Loucy (cell line): ENCODE results near the gene ERAL1.

Source experiments
- H2AFZ ChIP-seq: fragments of 200-600 bp; sonication (generic); 2 replicates; pipeline ENCODE4 v1.6.0; 2016; ENCODE audit warnings: antibody characterized with exemption, mild to moderate bottlenecking, low read length, moderate library complexity
- H3F3A ChIP-seq: fragments of 200-600 bp; 2 replicates; pipeline ENCODE4 v1.6.0; 2016; ENCODE audit warnings: antibody characterized with exemption, low read depth, mild to moderate bottlenecking
- H3K27me3 ChIP-seq: fragments of 200-600 bp; sonication (generic); 2 replicates; pipeline ENCODE4 v1.6.1; 2014; ENCODE audit warnings: low read length, mild to moderate bottlenecking; ENCODE audit not compliant: insufficient read depth, poor library complexity, severe bottlenecking
- H3K36me3 ChIP-seq: fragments of 200-600 bp; sonication (generic); 2 replicates; pipeline ENCODE4 v1.6.1; 2016; ENCODE audit warnings: low read length; ENCODE audit not compliant: insufficient read depth
- H3K4me1 ChIP-seq: fragments of 200-600 bp; sonication (generic); 2 replicates; pipeline ENCODE4 v1.5.1; 2014; ENCODE audit warnings: low read length, mild to moderate bottlenecking; ENCODE audit not compliant: insufficient read depth, poor library complexity, severe bottlenecking
- H3K4me2 ChIP-seq: fragments of 200-600 bp; sonication (generic); 2 replicates; pipeline ENCODE4 v1.6.0; 2014; ENCODE audit warnings: antibody characterized with exemption, low read length, low read depth, mild to moderate bottlenecking; ENCODE audit not compliant: poor library complexity, severe bottlenecking
- H3K4me3 ChIP-seq: fragments of 200-600 bp; sonication (generic); 2 replicates; pipeline ENCODE4 v1.5.1; 2014; ENCODE audit warnings: low read length, mild to moderate bottlenecking, mixed read lengths; ENCODE audit not compliant: poor library complexity, severe bottlenecking
- H3K79me2 ChIP-seq: fragments of 200-600 bp; sonication (generic); 2 replicates; pipeline ENCODE4 v1.6.1; 2014; ENCODE audit warnings: low read length; ENCODE audit not compliant: insufficient read depth
- H3K9ac ChIP-seq: fragments of 200-600 bp; sonication (generic); 2 replicates; pipeline ENCODE4 v1.6.0; 2014; ENCODE audit warnings: mild to moderate bottlenecking, low read depth, low read length, moderate library complexity; ENCODE audit not compliant: poor library complexity, severe bottlenecking
- H3K9me2 ChIP-seq: fragments of 200-600 bp; sonication (generic); replicated peaks from 2 replicates; pipeline ENCODE4 v1.6.1; 2016; ENCODE audit warnings: low read depth, low read length, mixed read lengths
- H3K9me3 ChIP-seq: fragments of 200-600 bp; sonication (generic); 2 replicates; pipeline ENCODE4 v1.6.1; 2014; ENCODE audit warnings: mild to moderate bottlenecking, antibody characterized with exemption, low read length, low read depth; ENCODE audit not compliant: insufficient read depth
- H4K20me1 ChIP-seq: fragments of 200-600 bp; sonication (generic); 2 replicates; pipeline ENCODE4 v1.6.0; 2014; ENCODE audit warnings: antibody characterized with exemption, low read length, mild to moderate bottlenecking; ENCODE audit not compliant: insufficient read depth, poor library complexity, severe bottlenecking
- EZH2phosphoT487 ChIP-seq: fragments of 200-600 bp; IDR thresholded peaks from 2 replicates; pipeline ENCODE4 v1.6.1; 2018; ENCODE audit warnings: antibody characterized with exemption, mild to moderate bottlenecking, moderate library complexity, borderline replicate concordance
- TF ChIP-seq, protein P1 (sequence below): fragments of 200-600 bp; sonication (generic); conservative IDR thresholded peaks from 2 replicates; pipeline ENCODE4 v1.5.1; 2014; ENCODE audit warnings: mild to moderate bottlenecking, antibody characterized with exemption, low read length

Gene ERAL1

GRCh38 chr17:28867276-28867675 is 12.5 kb downstream of the ERAL1 start:
- 0 out of 2 replicates have a peak overlapping the region, but pooled peaks have one; percentile 23 for H2AFZ ChIP-seq
- peaks cover 3% of the 10 kb centered on the region for H3K4me1 ChIP-seq
- no peak overlapping the region for H3K4me2 ChIP-seq
- H3K36me3 ChIP-seq: no peaks in the 10 kb centered on the region
- H3K4me3 ChIP-seq: no peak overlapping the region
- no peaks in the 10 kb centered on the region for H3K9me3 ChIP-seq
- no peaks in the 10 kb centered on the region for H3K9me2 ChIP-seq
- TF ChIP-seq, protein P1, sequence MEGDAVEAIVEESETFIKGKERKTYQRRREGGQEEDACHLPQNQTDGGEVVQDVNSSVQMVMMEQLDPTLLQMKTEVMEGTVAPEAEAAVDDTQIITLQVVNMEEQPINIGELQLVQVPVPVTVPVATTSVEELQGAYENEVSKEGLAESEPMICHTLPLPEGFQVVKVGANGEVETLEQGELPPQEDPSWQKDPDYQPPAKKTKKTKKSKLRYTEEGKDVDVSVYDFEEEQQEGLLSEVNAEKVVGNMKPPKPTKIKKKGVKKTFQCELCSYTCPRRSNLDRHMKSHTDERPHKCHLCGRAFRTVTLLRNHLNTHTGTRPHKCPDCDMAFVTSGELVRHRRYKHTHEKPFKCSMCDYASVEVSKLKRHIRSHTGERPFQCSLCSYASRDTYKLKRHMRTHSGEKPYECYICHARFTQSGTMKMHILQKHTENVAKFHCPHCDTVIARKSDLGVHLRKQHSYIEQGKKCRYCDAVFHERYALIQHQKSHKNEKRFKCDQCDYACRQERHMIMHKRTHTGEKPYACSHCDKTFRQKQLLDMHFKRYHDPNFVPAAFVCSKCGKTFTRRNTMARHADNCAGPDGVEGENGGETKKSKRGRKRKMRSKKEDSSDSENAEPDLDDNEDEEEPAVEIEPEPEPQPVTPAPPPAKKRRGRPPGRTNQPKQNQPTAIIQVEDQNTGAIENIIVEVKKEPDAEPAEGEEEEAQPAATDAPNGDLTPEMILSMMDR: no peak
- TF ChIP-seq EZH2phosphoT487: no peak
- no peaks in the 10 kb centered on the region for H4K20me1 ChIP-seq
- no peak overlapping the region for H3K9ac ChIP-seq
- no peaks in the 10 kb centered on the region for H3K79me2 ChIP-seq
- no peaks in the 10 kb centered on the region for H3K27me3 ChIP-seq
- no peaks in the 10 kb centered on the region for H3F3A ChIP-seq

DNA sequence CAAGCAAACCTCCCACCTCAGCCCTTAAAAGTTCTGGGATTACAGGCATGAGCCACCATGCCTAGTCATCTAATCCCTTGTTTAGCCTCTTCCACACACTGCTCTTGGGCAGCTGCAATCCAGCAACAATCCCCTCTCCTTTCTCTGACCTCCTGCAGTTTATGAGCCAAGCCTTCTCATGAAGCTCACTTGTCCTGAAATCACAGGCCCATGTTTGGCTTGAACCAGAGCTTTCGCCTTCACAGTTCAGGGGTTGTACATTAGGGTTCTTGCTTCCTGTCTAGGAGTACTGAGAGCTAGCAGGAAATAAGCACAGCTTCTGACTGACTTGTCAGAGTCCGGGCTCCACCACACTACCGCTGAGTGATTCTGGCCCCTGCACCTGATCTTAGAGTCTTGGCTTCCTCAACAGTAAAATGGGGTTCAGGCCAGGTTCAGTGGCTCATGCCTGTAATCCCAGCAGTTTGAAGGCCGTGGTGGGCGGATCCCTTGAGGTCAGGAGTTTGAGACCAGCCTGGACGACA is 16.3 kb downstream of the ERAL1 start:
- no peaks in the 10 kb centered on the region for H4K20me1 ChIP-seq
- no peak overlapping the region for H3K9ac ChIP-seq
- H3K4me3 ChIP-seq: no peak overlapping the region
- H3K36me3 ChIP-seq: no peaks in the 10 kb centered on the region
- peak overlapping the region; percentile 81 for H2AFZ ChIP-seq
- no peak for TF ChIP-seq EZH2phosphoT487
- TF ChIP-seq, protein P1: no peak
- H3K9me3 ChIP-seq: no peaks in the 10 kb centered on the region
- no peaks in the 10 kb centered on the region for H3K9me2 ChIP-seq
- H3K27me3 ChIP-seq: no peaks in the 10 kb centered on the region
- H3K4me2 ChIP-seq: peak overlapping the region; percentile 3
- no peaks in the 10 kb centered on the region for H3F3A ChIP-seq
- peaks cover 3% of the 10 kb centered on the region for H3K4me1 ChIP-seq
- no peaks in the 10 kb centered on the region for H3K79me2 ChIP-seq

GRCh38 chr17:28873839-28874238 is 19.0 kb downstream of the ERAL1 start:
- Histone ChIP-seq H2AFZ (no peak overlapping the region), H4K20me1 (no peaks in the 10 kb centered on the region), H3K4me3 (no peak overlapping the region), H3K9me3 (no peaks in the 10 kb centered on the region), H3K79me2 (no peaks in the 10 kb centered on the region), H3K27me3 (no peaks in the 10 kb centered on the region), H3F3A (no peaks in the 10 kb centered on the region), H3K36me3 (no peaks in the 10 kb centered on the region), H3K4me2 (no peak overlapping the region), H3K4me1 (peaks cover 3% of the 10 kb centered on the region), H3K9me2 (no peaks in the 10 kb centered on the region), H3K9ac (no peak overlapping the region)
- no peak for TF ChIP-seq EZH2phosphoT487
- TF ChIP-seq, protein P1: no peak
